Tibial nerve (tissue), 4 donors: ENCODE data around the gene UNC50.

ENCODE experiments used
- CTCF ChIP-seq, 5 experiments: fragments of 200-600 bp in 3 of 5; fragments of 450-650 bp in 2 of 5; sonication (generic) in 3 of 5; IDR thresholded peaks; one replicate each; pipeline ENCODE4 v1.5.1; 2016 to 2019; ENCODE audit warnings: antibody characterized with exemption in 5 of 5, mild to moderate bottlenecking in 3 of 5, moderate library complexity in 2 of 5
- EP300 ChIP-seq, 2 donors: sonication (generic); formaldehyde crosslinking; IDR thresholded peaks; one replicate each; pipeline ENCODE4 v1.6.1; 2017; ENCODE audit warnings: antibody characterized with exemption in 2 of 2, mild to moderate bottlenecking in 1 of 2
- POLR2A ChIP-seq, 2 donors: fragments of 450-650 bp; IDR thresholded peaks; one replicate each; pipeline ENCODE4 v1.6.1; 2017; ENCODE audit warnings: antibody characterized with exemption in 2 of 2, mild to moderate bottlenecking in 2 of 2, moderate library complexity in 2 of 2

- TF ChIP-seq CTCF (IDR thresholded peaks at IDR 0.05), result no peak
- no peak for TF ChIP-seq EP300 (IDR thresholded peaks at IDR 0.05)
- no peak for TF ChIP-seq POLR2A (IDR thresholded peaks at IDR 0.05)
These were observed 55.9 kb downstream of the UNC50 start for GRCh38 chr2:98664323-98664722.
